Stromal cell of bone marrow (primary cell): ENCODE data around the gene ASGR2.
"Not testable (repeated sequence)": the region's sequence is repeated elsewhere in the genome, so short reads cannot be mapped to it uniquely, and the experiment has no call there.

Experiments
- DNase-seq: peaks from one replicate; pipeline ENCODE4 v3.0.0-alpha.2; 2012; ENCODE audit warnings: low read depth

Gene ASGR2, protein sequence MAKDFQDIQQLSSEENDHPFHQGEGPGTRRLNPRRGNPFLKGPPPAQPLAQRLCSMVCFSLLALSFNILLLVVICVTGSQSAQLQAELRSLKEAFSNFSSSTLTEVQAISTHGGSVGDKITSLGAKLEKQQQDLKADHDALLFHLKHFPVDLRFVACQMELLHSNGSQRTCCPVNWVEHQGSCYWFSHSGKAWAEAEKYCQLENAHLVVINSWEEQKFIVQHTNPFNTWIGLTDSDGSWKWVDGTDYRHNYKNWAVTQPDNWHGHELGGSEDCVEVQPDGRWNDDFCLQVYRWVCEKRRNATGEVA

GRCh38 chr17:7114241-7114874 is at the start of gene ASGR2:
Gene ASGR2 (minus strand): TSS chr17:7114822. CDS start chr17:7114240, 582 bp downstream.
- no peak for DNase-seq

GRCh38 chr17:7159571-7159970 is 44.9 kb upstream of the ASGR2 start:
- DNase-seq: not testable (repeated sequence)

GRCh38 chr17:7158424-7158823 is 43.8 kb upstream of the ASGR2 start:
- DNase-seq: not testable (repeated sequence)

DNA sequence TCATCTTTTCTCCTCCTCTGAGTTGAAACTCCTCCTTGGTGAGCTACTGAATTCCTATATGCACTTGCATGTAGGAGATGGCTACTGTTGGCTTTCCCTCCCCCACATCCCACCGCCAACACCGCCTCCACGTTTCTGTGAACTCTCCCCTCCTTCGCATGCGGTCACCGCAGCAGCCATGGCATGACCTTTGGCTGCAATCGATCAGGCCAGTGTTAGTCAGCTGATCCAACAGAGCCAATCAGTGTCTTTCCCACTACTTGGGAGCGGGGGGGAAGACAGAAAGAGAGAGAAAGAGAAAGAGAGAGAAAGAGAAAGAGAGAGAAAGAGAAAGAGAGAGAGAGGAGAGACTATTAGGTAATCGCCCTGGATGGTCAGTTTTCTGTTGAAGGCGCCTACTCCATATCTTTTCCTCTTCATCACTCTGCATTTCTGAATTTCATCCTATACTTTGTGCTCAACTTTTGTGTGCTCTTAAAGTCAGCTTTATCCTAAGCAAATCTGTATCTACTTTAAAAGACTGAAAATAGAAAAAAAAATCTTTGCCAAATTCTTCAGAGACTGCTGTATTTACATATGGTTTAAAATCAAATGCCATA is 41.8 kb upstream of the ASGR2 start:
- DNase-seq: no peak

DNA sequence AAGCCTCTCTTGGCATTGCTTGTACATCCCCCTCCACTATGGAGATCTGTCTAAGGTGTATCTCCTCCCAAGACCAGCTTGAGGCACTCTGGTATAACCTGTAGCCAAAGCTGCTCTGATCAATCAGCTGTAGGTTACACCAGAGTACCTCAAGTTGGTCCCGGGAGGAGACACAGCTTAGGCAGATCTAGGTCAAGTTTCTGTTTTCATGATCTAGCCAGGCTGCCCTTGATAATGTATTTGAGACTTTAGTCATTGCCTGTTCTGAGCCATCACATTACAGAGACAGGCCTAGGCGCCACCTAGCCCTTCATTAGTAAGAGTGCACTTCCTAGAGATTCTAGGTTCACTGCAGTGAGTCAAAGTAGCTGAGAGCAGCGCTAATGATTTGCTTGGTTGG is 33.1 kb upstream of the ASGR2 start:
- no peak for DNase-seq

GRCh38 chr17:7146115-7146514 is 31.5 kb upstream of the ASGR2 start:
- no peak for DNase-seq

- no peak for DNase-seq
Measured at GRCh38 chr17:7144213-7144612, 29.6 kb upstream of the ASGR2 start.

GRCh38 chr17:7141824-7142223 is 27.2 kb upstream of the ASGR2 start:
- no peak for DNase-seq

DNA sequence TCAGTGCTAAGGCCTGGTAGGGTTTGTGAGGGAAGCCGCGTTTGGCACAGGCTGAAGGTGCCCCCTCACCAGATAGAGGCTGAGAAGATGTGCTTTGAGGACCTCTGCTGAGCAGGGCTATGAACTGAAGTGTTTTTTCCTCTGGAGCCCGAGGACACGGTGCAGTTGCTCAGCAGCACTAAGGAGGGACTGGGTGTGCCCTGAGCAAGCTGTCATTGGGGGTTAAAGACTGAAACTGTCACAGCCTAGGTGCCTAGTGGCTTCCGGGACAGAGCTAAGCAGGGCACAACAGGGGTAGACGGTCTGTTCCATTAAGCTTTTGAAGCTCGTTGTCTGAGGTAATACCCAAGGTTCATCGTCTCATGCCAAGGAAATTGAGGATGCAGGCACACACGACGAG is 24.8 kb upstream of the ASGR2 start:
- no peak for DNase-seq

DNA sequence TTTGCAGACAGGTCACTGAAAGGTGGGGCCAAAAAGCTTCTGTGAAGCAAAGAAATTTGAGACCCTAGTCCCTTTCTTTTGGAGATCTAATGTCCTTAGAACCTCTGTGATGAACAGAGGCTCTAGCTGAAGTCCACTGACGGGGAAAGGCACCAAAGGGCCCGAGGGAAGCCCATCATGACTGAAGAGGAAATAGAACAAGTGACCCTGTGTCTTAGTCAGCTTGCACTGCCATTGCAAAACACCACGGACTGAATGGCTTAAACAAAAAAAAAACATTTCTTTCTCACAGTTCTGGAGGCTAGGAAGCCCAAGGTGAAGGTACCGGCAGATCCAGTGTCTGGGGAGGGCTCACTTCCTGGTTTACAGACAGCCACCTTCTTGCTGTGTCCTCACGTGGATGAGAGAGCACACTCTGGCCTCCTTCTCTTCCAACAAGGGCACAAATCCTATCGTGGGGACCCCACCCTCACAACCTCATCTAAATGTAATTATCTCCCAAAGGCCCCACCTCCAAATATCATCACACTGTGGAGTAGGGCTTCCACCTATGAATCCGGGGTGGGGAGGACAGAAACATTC is 24.3 kb upstream of the ASGR2 start:
- DNase-seq: no peak

DNA sequence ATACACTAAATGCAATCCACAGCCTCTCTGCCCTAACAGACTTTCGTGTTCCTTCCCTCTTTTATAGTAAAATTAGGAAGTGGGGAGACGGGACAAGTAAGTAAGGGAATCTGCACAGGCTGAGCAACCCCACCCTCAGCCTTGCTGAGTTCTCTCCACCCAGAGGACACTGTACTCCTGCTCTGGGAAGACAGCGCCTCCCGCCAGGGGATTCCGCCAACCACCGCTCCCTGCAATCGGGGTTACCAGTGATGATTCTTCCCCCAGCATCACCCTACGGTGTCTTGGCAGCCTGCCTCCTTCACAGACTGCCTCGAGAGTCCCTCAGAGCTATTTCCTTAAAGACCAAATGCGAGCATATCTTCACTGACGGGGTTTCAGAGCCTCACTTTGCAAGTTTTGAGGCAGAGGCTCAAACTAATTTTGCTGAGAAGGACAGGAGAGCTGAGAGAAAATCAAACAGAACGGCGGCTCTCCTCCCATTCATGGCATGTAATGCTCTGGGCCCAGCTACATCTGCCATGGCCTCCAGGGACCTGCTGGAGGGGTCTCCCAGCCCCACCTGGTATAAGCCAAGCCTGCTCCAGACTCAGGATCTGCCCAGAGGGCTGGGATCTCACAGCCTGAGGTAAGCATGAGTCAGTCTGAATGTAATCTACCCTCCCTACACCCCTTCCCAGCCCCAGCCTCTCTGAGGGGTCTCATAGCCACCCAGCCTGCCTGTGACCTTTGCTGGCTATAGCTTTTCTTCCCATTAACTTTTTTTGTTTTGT is 22.7 kb upstream of the ASGR2 start:
- no peak for DNase-seq

DNA sequence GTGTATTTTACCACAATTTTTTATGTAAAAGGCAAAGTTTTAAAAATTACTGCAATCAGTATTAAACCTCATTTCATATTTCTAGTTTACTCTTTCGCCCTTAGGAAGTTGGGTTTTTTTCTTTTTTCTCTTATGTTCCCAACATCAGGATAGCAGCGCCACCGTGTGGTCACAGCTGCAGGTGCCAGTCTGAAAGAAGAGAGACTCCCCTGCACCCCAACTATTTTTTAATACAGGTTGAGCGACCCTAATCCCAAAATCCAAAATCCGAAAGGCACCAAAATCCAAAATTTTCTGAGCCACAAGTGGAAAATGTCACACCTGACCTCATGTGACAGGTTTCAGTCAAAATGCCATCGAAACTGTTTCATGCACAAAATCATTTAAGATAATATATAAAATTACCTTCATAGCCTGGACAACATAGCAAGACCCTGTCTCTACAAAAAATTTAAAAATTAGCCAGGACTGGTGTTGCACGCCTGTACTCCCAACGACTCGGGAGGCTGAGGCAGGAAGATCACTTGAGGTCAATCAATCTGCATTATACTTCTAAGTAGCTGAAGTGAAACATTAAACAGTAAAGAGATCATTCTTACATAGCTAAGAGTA is 21.8 kb upstream of the ASGR2 start:
- peak; percentile 38 for DNase-seq

DNA sequence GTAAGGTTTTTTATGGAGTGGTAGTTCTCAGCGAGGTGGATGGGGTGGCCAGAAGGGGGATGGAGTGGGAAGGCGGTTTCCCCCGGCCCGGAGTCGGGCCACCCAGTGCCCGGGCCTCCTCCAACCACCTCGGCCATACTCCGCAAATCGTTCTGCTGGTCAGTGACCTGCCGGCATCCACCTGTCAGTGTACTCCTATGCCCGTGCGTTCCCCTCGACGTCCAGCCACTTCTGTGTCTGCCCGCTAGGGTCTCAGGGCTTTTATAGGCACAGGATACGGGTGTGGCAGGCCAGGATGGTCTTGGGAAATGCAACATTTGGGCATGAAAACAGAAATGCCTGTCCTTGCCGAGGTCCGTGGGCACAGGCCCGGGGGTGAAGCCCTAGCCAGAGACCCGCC is 19.3 kb upstream of the ASGR2 start:
- DNase-seq: no peak

DNA sequence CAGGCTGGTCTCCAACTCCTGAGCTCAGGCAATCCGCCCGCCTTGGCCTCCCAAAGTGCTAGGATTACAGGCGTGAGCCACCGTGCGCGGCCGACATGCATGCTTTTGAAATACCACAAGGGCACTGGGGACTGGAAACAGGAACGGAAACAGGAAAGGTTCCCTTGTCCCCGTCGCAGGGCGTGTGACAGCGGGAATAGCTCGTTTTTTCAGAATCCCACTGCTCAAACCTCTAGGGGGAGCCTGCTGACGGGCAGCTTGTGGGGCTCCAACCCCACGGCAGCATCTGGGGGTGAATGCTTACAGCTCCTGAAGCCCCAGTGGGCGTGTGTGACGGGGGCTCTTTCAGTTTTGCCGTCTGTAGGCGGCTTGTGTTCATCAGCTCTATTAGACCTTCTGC is 18.8 kb upstream of the ASGR2 start:
- no peak for DNase-seq

DNA sequence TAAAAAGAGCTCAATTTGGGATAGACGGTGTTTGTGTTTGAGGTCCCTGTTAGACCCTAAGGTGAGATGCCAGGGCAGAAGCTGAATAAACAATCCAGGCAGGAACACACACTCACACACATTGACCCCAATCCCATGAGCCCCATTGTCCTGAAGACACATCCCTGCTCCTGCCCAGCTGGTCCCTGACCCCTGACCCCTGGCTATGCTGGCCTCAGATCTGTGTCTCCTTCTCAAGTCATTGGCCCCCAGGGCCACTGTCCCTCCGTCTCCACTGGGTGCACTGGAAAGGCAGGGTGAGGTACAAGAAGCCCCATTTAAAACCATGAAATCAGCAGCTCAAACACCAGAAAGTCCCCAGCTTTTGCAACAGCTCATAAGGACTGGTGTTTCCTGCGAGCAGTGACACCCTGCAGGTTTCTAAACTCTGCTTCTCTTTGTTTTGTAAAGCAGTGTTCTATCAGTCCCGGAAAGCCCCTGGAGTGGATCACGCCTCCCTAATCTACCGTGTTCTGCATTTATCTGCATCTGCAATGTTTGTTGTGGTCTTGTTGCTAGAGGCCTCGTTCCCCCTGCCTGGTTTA is 18.0 kb upstream of the ASGR2 start:
- no peak for DNase-seq

GRCh38 chr17:7131423-7131791 is 16.8 kb upstream of the ASGR2 start:
- no peak for DNase-seq

DNA sequence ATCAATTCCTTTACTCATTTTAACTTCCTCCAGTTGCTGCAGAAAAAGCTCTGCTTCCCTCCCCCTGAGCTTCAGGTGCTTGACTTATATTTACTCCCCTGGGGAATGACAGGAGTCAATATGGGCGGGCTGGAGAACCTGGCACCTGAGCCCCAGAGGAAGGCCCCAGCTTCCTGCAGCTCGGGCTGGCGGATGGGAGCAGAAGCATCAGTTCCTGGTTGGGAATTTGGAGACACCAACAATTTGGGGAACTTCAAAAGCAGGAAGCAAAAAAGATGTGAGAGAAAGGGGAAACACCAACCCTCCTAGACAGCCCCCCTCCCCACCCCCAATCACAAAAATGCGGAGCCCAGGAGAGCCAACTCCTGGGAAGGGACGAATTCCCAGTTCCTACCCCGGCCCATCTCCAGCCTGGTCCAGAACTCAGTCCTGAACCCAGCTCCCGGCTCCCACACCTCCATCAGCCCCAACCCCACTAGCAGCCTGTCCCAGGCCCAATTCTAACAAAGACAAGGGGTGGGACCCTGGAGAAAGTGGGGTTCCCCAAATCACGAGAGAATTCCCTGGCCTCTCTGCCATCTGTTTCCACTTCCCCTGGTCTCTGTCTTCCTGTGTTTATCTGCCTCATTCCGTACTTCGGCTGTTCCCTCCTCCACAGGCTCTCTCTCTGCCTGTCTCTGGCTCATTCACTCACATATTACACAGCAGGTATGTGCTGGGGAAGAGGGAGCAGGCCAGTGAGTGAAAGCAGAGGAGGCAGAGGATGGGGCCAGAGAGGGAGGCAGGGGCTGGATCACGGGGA is 16.2 kb upstream of the ASGR2 start:
- DNase-seq: no peak

GRCh38 chr17:7129311-7129710 is 14.7 kb upstream of the ASGR2 start:
- DNase-seq: no peak

GRCh38 chr17:7128160-7128559 is 13.5 kb upstream of the ASGR2 start:
- DNase-seq: no peak

GRCh38 chr17:7127501-7127900 is 12.9 kb upstream of the ASGR2 start:
- not testable (repeated sequence) for DNase-seq

DNA sequence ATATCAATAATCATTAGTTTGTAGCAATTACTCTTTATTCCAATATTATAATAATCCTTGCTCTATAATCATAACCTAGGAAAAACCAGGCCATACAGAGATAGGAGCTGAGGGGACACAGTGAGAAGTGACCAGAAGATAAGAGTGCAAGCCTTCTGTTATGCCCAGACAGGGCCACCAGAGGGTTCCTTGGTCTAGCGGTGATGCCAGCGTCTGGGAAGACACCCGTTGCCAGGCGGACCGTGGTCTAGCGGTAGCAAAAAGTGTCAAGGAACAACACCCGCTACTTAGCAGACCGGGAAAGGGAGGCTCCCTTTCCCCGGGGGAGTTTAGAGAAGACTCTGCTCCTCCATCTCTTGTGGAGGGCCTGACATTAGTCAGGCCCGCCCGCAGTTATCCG is 11.8 kb upstream of the ASGR2 start:
- DNase-seq: not testable (repeated sequence)
